ENCODE measurements around the gene EIF2B2.

GRCh38 chr14:74977164-74977900 lies 25.4 kb upstream of the EIF2B2 start:
- no peak for TF ChIP-seq CTCF (conservative IDR thresholded peaks at IDR 0.05; ENCODE audit: low read length)
- no peak for TF ChIP-seq EZH2phosphoT487 (IDR thresholded peaks at IDR 0.05; ENCODE audit: borderline replicate concordance, low read depth, low read length)
